GM12878 (cell line): ENCODE results near the gene S100A14. TPM values are rescaled to one million over a fixed set of nuclear protein-coding genes. Genes with fewer than 3 reads are reported as not detected.

Source experiments
- ATAC-seq: fragments of 200-7000 bp; cut with Tn5 transposase; 3 replicates; pipeline ENCODE4 v1.9.1; 2020; ENCODE audit warnings: mild to moderate bottlenecking, moderate library complexity
- BruUV-seq: library from RNA; stranded (reverse); fragments of 400-500 nt; replicated peaks from 2 replicates; lab custom pipeline; 2021; lab: Mats Ljungman, UMichigan
- CTCF ChIA-PET: fragments of 300-600 bp; sonication (Branson Sonifier 250); formaldehyde crosslinking; extraction: SDS; loops from one replicate; lab custom pipeline; 2021; ENCODE audit warnings: inconsistent platforms; lab: Yijun Ruan, JAX
- POLR2A ChIA-PET: fragments of 350-600 bp; formaldehyde crosslinking; extraction: SDS; loops from one replicate; lab custom pipeline; 2021; ENCODE audit warnings: inconsistent platforms; lab: Charles Lee
- RAD21 ChIA-PET: fragments of 300-600 bp; sonication (Branson Sonifier 250); formaldehyde crosslinking; loops from one replicate; lab custom pipeline; 2023; ENCODE audit warnings: antibody characterized with exemption; ENCODE audit not compliant: unreplicated experiment; lab: Charles Lee
- SMC1A ChIA-PET: fragments of 300-600 bp; sonication (Branson Sonifier 250); formaldehyde crosslinking; loops from one replicate; lab custom pipeline; 2023; ENCODE audit not compliant: unreplicated experiment, uncharacterized antibody; lab: Charles Lee
- DNase-seq: peaks from one replicate; pipeline ENCODE4 v3.0.0-alpha.2; 2011; ENCODE audit warnings: low read depth, low spot score
- FAIRE-seq: peaks from 3 replicates; lab custom pipeline; 2011; peaks lifted over from hg19 to GRCh38; lab: Jason Lieb, UNC
- H2AFZ ChIP-seq: 2 replicates; pipeline ENCODE4 v1.6.0; 2011; ENCODE audit warnings: low read depth, low read length, control low read depth; ENCODE audit not compliant: control insufficient read depth
- H3K27ac ChIP-seq: 2 replicates; pipeline ENCODE4 v1.5.1; 2011; ENCODE audit warnings: control low read depth; ENCODE audit not compliant: control insufficient read depth, insufficient read depth
- H3K27me3 ChIP-seq, 2 experiments: replicated peaks in 1 of 2; 2 replicates each; pipeline versions ENCODE4 v1.6.0 to v1.6.1; 2011; ENCODE audit warnings: low read length in 1 of 2; ENCODE audit not compliant: control insufficient read depth in 2 of 2, insufficient read depth in 2 of 2
- H3K36me3 ChIP-seq, 2 experiments: 2 replicates each; pipeline ENCODE4 v1.5.1; 2011; ENCODE audit warnings: low read length in 1 of 2; ENCODE audit not compliant: control insufficient read depth in 2 of 2, insufficient read depth in 2 of 2
- H3K4me1 ChIP-seq: 2 replicates; pipeline ENCODE4 v1.6.1; 2011; ENCODE audit warnings: mild to moderate bottlenecking, low read length, moderate library complexity, mixed read lengths; ENCODE audit not compliant: control insufficient read depth, insufficient read depth
- H3K4me2 ChIP-seq: 2 replicates; pipeline ENCODE4 v1.6.0; 2011; ENCODE audit warnings: control low read depth; ENCODE audit not compliant: control insufficient read depth, insufficient read depth
- H3K4me3 ChIP-seq: fragments of 200-600 bp; sonication (generic); 2 replicates; pipeline ENCODE4 v1.5.1; 2016
- H3K79me2 ChIP-seq: 2 replicates; pipeline ENCODE4 v1.6.0; 2011; ENCODE audit warnings: low read length; ENCODE audit not compliant: control insufficient read depth, insufficient read depth
- H3K9ac ChIP-seq: 2 replicates; pipeline ENCODE4 v1.8.0; 2011; ENCODE audit warnings: low read length, control low read depth, mixed read lengths; ENCODE audit not compliant: control insufficient read depth, insufficient read depth
- H3K9me3 ChIP-seq: replicated peaks from 3 replicates; pipeline ENCODE4 v1.5.1; 2011; ENCODE audit warnings: mild to moderate bottlenecking, low read length; ENCODE audit not compliant: control insufficient read depth, insufficient read depth
- H4K20me1 ChIP-seq: 2 replicates; pipeline ENCODE4 v1.6.0; 2011; ENCODE audit not compliant: control insufficient read depth, insufficient read depth
- BRCA1 ChIP-seq: IDR thresholded peaks from 2 replicates; pipeline ENCODE4 v1.6.1; 2011; ENCODE audit warnings: low read depth, low read length, improper control_type of control experiment
- CBX5 ChIP-seq: sonication (generic); IDR thresholded peaks from 2 replicates; pipeline ENCODE4 v1.6.1; 2016; ENCODE audit warnings: low read depth, moderate library complexity, mild to moderate bottlenecking, inconsistent platforms
- CEBPB ChIP-seq, 2 experiments: fragments of 150-350 bp in 1 of 2; IDR thresholded peaks; 2 replicates each; pipeline ENCODE4 v1.6.1; 2012 to 2014; ENCODE audit warnings: low read depth in 2 of 2, low read length in 2 of 2, borderline replicate concordance in 1 of 2, inconsistent platforms in 1 of 2
- CHD2 ChIP-seq: IDR thresholded peaks from 2 replicates; pipeline ENCODE4 v1.6.1; 2011; ENCODE audit warnings: low read depth, low read length, improper control_type of control experiment, borderline replicate concordance
- IRF4 ChIP-seq: IDR thresholded peaks from 2 replicates; pipeline ENCODE4 v1.6.1; 2011; ENCODE audit warnings: low read depth, low read length
- NFYB ChIP-seq: IDR thresholded peaks from 2 replicates; pipeline ENCODE4 v1.6.1; 2011; ENCODE audit warnings: low read depth, mild to moderate bottlenecking, low read length, improper control_type of control experiment, moderate library complexity; ENCODE audit not compliant: insufficient read depth
- NR2F1 ChIP-seq: fragments of 450-650 bp; conservative IDR thresholded peaks from 2 replicates; pipeline ENCODE4 v1.6.1; 2017; ENCODE audit warnings: mild to moderate bottlenecking
- ZNF384 ChIP-seq: IDR thresholded peaks from 2 replicates; pipeline ENCODE4 v1.6.1; 2012; ENCODE audit warnings: low read depth, mild to moderate bottlenecking, low read length, improper control_type of control experiment, borderline replicate concordance
- WGBS: methylation state at CpG from one replicate; pipeline ENCODE4 v1.1.6; 2016; ENCODE audit warnings: low lambda C conversion rate; ENCODE audit not compliant: insufficient replicate concordance, insufficient coverage; ENCODE audit errors: missing lambda C conversion rate; 5-methylcytosine and 5-hydroxymethylcytosine counted together
- in situ Hi-C: fragments of 300-500 bp; cut with MboI; formaldehyde crosslinking; loops from 9 replicates; pipeline ENCODE4 v1.14.3; 2018; ENCODE audit warnings: mixed read lengths
- intact Hi-C: fragments of 100-400 bp; cut with micrococcal nuclease; formaldehyde crosslinking; loops from one replicate; pipeline ENCODE4 v1.14.2; 2022; ENCODE audit not compliant: unreplicated experiment
- polyA plus RNA-seq, 11 experiments: library from polyadenylated mRNA; depleted of rRNA in 4 of 11; unstranded in 6 of 11; stranded (reverse) in 5 of 11; fragments of >200 nt; fragmentation: Nextera tagmentation in 4 of 11; fragmentation: Illumina TruSeq in 1 of 11; extraction: Ambion mirVana in 4 of 11; extraction: Trizol in 1 of 11; gene quantifications; 1 replicate in 1 of 11; 2 replicates in 10 of 11; pipeline versions ENCODE4 v1.2.1 to v1.2.3, GENCODE V29; 2011 to 2016; ENCODE audit warnings: inconsistent platforms in 2 of 11, missing spikeins in 2 of 11, low read depth in 1 of 11
- total RNA-seq, 4 experiments: library from RNA; depleted of rRNA in 3 of 4; stranded (reverse); fragments of >200 nt in 3 of 4; fragmentation: Illumina TruSeq in 1 of 4; extraction: Trizol in 1 of 4; gene quantifications; 2 replicates each; pipeline versions ENCODE4 v1.2.1 to v1.2.3, GENCODE V29; 2013 to 2021
- TF ChIP-seq, protein P1 (sequence below): fragments of 450-650 bp; formaldehyde crosslinking; IDR thresholded peaks from 2 replicates; pipeline ENCODE4 v1.4.0; 2022; ENCODE audit warnings: mild to moderate bottlenecking, moderate library complexity
- TF ChIP-seq, protein P2 (sequence below): fragments of 450-650 bp; formaldehyde crosslinking; IDR thresholded peaks from 2 replicates; pipeline ENCODE4 v1.4.0; 2020; ENCODE audit warnings: mild to moderate bottlenecking, moderate library complexity

The S100A14 gene
- total and polyA plus RNA-seq, 10 of the 15 experiments (the other 5 are each of a cell fraction or from before 2014, with no cell fraction given): 0.20 to 0.77 (median 0.45) TPM; not detected in 4

- TF ChIP-seq CBX5 (no peak), CHD2 (no peak), NFYB (no peak)
These were observed 20.2 kb upstream of the S100A14 start (continued) for GRCh38 chr1:153636312-153636711.

DNA sequence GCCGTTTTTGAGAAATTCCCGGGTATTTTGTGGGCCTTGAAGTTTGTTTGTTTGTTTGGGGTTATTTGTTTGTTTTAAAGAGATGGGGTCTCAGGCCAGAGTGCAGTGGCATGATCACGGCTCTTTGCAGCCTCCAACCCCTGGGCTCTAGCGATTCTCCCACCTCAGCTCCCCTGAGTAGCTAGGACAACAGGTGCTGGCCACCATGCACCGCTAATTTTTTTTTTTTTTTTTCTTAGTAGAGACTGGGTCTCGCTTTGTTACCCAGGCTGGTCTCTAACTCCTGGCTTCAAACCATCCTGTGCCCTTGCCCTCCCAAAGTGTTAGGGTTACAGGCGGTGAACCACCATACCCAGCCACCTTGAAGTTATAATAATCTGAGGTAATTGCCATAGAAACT, 19.7 kb upstream of the S100A14 start:
- H3K27me3 ChIP-seq: no peaks in the 10 kb centered on the region
- H3K4me2 ChIP-seq: peak overlapping the region; percentile 46; the same call in 1 of the 2 replicates
- in situ Hi-C loops: no loop called here
- peaks cover 6% of the 10 kb centered on the region for H3K4me1 ChIP-seq
- TF ChIP-seq ZNF384 (no peak; the same call in 1 of the 2 replicates), CEBPB (IDR thresholded peaks at IDR 0.05; ENCODE audit: borderline replicate concordance in 1 of 2, low read depth in 2 of 2, low read length in 2 of 2) (no peak), IRF4 (no peak), NR2F1 (no peak), BRCA1 (no peak)
- TF ChIP-seq, protein P1, sequence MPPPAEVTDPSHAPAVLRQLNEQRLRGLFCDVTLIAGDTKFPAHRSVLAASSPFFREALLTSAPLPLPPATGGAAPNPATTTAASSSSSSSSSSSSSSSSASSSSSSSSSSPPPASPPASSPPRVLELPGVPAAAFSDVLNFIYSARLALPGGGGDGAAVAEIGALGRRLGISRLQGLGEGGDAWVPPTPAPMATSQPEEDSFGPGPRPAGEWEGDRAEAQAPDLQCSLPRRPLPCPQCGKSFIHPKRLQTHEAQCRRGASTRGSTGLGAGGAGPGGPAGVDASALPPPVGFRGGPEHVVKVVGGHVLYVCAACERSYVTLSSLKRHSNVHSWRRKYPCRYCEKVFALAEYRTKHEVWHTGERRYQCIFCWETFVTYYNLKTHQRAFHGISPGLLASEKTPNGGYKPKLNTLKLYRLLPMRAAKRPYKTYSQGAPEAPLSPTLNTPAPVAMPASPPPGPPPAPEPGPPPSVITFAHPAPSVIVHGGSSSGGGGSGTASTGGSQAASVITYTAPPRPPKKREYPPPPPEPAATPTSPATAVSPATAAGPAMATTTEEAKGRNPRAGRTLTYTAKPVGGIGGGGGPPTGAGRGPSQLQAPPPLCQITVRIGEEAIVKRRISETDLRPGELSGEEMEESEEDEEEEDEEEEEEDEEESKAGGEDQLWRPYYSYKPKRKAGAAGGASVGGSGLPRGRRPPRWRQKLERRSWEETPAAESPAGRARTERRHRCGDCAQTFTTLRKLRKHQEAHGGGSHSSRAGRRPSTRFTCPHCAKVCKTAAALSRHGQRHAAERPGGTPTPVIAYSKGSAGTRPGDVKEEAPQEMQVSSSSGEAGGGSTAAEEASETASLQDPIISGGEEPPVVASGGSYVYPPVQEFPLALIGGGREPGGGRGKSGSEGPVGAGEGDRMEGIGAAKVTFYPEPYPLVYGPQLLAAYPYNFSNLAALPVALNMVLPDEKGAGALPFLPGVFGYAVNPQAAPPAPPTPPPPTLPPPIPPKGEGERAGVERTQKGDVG (CRISPR knock-in tag): no peak
- TF ChIP-seq, protein P2, sequence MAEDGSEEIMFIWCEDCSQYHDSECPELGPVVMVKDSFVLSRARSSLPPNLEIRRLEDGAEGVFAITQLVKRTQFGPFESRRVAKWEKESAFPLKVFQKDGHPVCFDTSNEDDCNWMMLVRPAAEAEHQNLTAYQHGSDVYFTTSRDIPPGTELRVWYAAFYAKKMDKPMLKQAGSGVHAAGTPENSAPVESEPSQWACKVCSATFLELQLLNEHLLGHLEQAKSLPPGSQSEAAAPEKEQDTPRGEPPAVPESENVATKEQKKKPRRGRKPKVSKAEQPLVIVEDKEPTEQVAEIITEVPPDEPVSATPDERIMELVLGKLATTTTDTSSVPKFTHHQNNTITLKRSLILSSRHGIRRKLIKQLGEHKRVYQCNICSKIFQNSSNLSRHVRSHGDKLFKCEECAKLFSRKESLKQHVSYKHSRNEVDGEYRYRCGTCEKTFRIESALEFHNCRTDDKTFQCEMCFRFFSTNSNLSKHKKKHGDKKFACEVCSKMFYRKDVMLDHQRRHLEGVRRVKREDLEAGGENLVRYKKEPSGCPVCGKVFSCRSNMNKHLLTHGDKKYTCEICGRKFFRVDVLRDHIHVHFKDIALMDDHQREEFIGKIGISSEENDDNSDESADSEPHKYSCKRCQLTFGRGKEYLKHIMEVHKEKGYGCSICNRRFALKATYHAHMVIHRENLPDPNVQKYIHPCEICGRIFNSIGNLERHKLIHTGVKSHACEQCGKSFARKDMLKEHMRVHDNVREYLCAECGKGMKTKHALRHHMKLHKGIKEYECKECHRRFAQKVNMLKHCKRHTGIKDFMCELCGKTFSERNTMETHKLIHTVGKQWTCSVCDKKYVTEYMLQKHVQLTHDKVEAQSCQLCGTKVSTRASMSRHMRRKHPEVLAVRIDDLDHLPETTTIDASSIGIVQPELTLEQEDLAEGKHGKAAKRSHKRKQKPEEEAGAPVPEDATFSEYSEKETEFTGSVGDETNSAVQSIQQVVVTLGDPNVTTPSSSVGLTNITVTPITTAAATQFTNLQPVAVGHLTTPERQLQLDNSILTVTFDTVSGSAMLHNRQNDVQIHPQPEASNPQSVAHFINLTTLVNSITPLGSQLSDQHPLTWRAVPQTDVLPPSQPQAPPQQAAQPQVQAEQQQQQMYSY (CRISPR knock-in tag): no peak
- no peak overlapping the region for H2AFZ ChIP-seq
- H3K4me3 ChIP-seq: peak overlapping the region; percentile 89
- H3K9ac ChIP-seq: peak overlapping the region; percentile 97; the same call in 1 of the 2 replicates
- intact Hi-C loops: loop anchor here (2.0 kb wide), 1 partner anchor 35 kb away; the partner anchor contains the start of gene ILF2
- ATAC-seq (no peak), FAIRE-seq (no peak), DNase-seq (no peak)
- RAD21 ChIA-PET: interaction anchor here (2.3 kb wide), 1 partner anchor 351 kb away, joined by 9 read pairs; the partner anchor contains the start of gene RAB13
- SMC1A ChIA-PET: interaction anchor here (1.6 to 3.0 kb wide), 3 partner anchors 8 to 64 kb away, joined by 4 to 29 read pairs (median 13); no protein-coding TSS in a partner anchor
- H3K36me3 ChIP-seq: peaks cover 4 to 28% of the 10 kb centered on the region in 2 experiments
- CTCF ChIA-PET: interaction anchor here (0.7 to 2.7 kb wide), 5 partner anchors 17 to 351 kb away, joined by 5 to 11 read pairs (median 7); partner anchors contain the start of gene RAB13
- POLR2A ChIA-PET: interaction anchor here (0.5 to 1.5 kb wide), 4 partner anchors 123 to 327 kb away, joined by 3 to 5 read pairs (median 4); partner anchors contain the start of gene SLC39A1
- no peak overlapping the region for H3K27ac ChIP-seq
- BruUV-seq: no TSS peak
- H3K9me3 ChIP-seq: no peaks in the 10 kb centered on the region
- peaks cover 33% of the 10 kb centered on the region for H3K79me2 ChIP-seq
- H4K20me1 ChIP-seq: no peaks in the 10 kb centered on the region
- WGBS: 63% methylated on average over 7 of the region's 7 CpGs
